ENCODE data around the gene MYOCD.
A peak's percentile ranks its signal among the peaks of the same experiment; 100 is the strongest.

MYOCD gene

GRCh38 chr17:12789481-12790248 lies 124.0 kb downstream of the MYOCD start, which contains the start of gene ARHGAP44:
TSS of gene ARHGAP44 (plus strand) at chr17:12789498. CDS start at chr17:12789839, 341 bp downstream.
- Mint-ChIP-seq H3K4me3 (peak within 1 kb of the TSS; percentile 65), H3K4me1 (ENCODE audit: low read depth) (no peaks in the 10 kb centered on the region), H3K27me3 (ENCODE audit: low read depth) (peaks cover 18% of the 10 kb centered on the region), H3K36me3 (ENCODE audit: low read depth) (no peaks in the 10 kb centered on the region), H3K27ac (no peak within 1 kb of the TSS), H3K9me3 (no peaks in the 10 kb centered on the region)

GRCh38 chr17:12790249-12791106 lies 124.8 kb downstream of the MYOCD start:
- Mint-ChIP-seq H3K36me3 (ENCODE audit: low read depth) (no peaks in the 10 kb centered on the region), H3K27ac (no peak overlapping the region), H3K9me3 (no peaks in the 10 kb centered on the region), H3K4me1 (ENCODE audit: low read depth) (no peaks in the 10 kb centered on the region), H3K4me3 (peak overlapping the region; percentile 65), H3K27me3 (ENCODE audit: low read depth) (peaks cover 18% of the 10 kb centered on the region)

- Mint-ChIP-seq H3K4me3 (no peak overlapping the region), H3K4me1 (ENCODE audit: low read depth) (no peaks in the 10 kb centered on the region), H3K36me3 (ENCODE audit: low read depth) (no peaks in the 10 kb centered on the region), H3K9me3 (peaks cover 3% of the 10 kb centered on the region), H3K27ac (no peak overlapping the region), H3K27me3 (ENCODE audit: low read depth) (peaks cover 11% of the 10 kb centered on the region)
Measured at GRCh38 chr17:12794919-12795532, 129.3 kb downstream of the MYOCD start.

- H3K27me3 Mint-ChIP-seq (ENCODE audit: low read depth), result no peaks in the 10 kb centered on the region
- H3K27ac Mint-ChIP-seq, result no peak overlapping the region
- no peak overlapping the region for H3K4me3 Mint-ChIP-seq
- H3K4me1 Mint-ChIP-seq (ENCODE audit: low read depth), result no peaks in the 10 kb centered on the region
- H3K9me3 Mint-ChIP-seq, result peaks cover 25% of the 10 kb centered on the region
- H3K36me3 Mint-ChIP-seq (ENCODE audit: low read depth), result no peaks in the 10 kb centered on the region
Measured at GRCh38 chr17:12800855-12801365, 135.2 kb downstream of the MYOCD start.

GRCh38 chr17:12806630-12807029 lies 140.9 kb downstream of the MYOCD start:
- H3K4me3 Mint-ChIP-seq, result no peak overlapping the region
- H3K27me3 Mint-ChIP-seq (ENCODE audit: low read depth), result no peaks in the 10 kb centered on the region
- H3K36me3 Mint-ChIP-seq (ENCODE audit: low read depth), result no peaks in the 10 kb centered on the region
- H3K27ac Mint-ChIP-seq, result no peak overlapping the region
- H3K9me3 Mint-ChIP-seq, result peaks cover 47% of the 10 kb centered on the region
- no peaks in the 10 kb centered on the region for H3K4me1 Mint-ChIP-seq (ENCODE audit: low read depth)

- peaks cover 39% of the 10 kb centered on the region for H3K9me3 Mint-ChIP-seq
- H3K4me3 Mint-ChIP-seq, result no peak overlapping the region
- no peaks in the 10 kb centered on the region for H3K36me3 Mint-ChIP-seq (ENCODE audit: low read depth)
- no peaks in the 10 kb centered on the region for H3K4me1 Mint-ChIP-seq (ENCODE audit: low read depth)
- H3K27me3 Mint-ChIP-seq (ENCODE audit: low read depth), result no peaks in the 10 kb centered on the region
- H3K27ac Mint-ChIP-seq, result no peak overlapping the region
Measured at GRCh38 chr17:12808723-12809122, 143.0 kb downstream of the MYOCD start.

GRCh38 chr17:12812877-12813276 lies 147.2 kb downstream of the MYOCD start:
- Mint-ChIP-seq H3K27me3 (ENCODE audit: low read depth) (no peaks in the 10 kb centered on the region), H3K27ac (no peak overlapping the region), H3K4me3 (no peak overlapping the region), H3K36me3 (ENCODE audit: low read depth) (no peaks in the 10 kb centered on the region), H3K4me1 (ENCODE audit: low read depth) (no peaks in the 10 kb centered on the region), H3K9me3 (peaks cover 19% of the 10 kb centered on the region)

- no peaks in the 10 kb centered on the region for H3K27me3 Mint-ChIP-seq (ENCODE audit: low read depth)
- H3K27ac Mint-ChIP-seq, result no peak overlapping the region
- no peaks in the 10 kb centered on the region for H3K4me1 Mint-ChIP-seq (ENCODE audit: low read depth)
- peaks cover 19% of the 10 kb centered on the region for H3K9me3 Mint-ChIP-seq
- H3K4me3 Mint-ChIP-seq, result no peak overlapping the region
- H3K36me3 Mint-ChIP-seq (ENCODE audit: low read depth), result no peaks in the 10 kb centered on the region
Measured at GRCh38 chr17:12813664-12814063, 148.0 kb downstream of the MYOCD start.

GRCh38 chr17:12814718-12815117 lies 149.0 kb downstream of the MYOCD start:
- H3K27ac Mint-ChIP-seq, result no peak overlapping the region
- peaks cover 10% of the 10 kb centered on the region for H3K9me3 Mint-ChIP-seq
- no peaks in the 10 kb centered on the region for H3K4me1 Mint-ChIP-seq (ENCODE audit: low read depth)
- no peak overlapping the region for H3K4me3 Mint-ChIP-seq
- H3K36me3 Mint-ChIP-seq (ENCODE audit: low read depth), result no peaks in the 10 kb centered on the region
- H3K27me3 Mint-ChIP-seq (ENCODE audit: low read depth), result no peaks in the 10 kb centered on the region

GRCh38 chr17:12815642-12816141 lies 150.0 kb downstream of the MYOCD start:
- Mint-ChIP-seq H3K27me3 (ENCODE audit: low read depth) (no peaks in the 10 kb centered on the region), H3K4me3 (no peak overlapping the region), H3K4me1 (ENCODE audit: low read depth) (no peaks in the 10 kb centered on the region), H3K36me3 (ENCODE audit: low read depth) (no peaks in the 10 kb centered on the region), H3K27ac (no peak overlapping the region), H3K9me3 (peaks cover 6% of the 10 kb centered on the region)
